Peyer's patch (tissue), 4 donors: Measurements from ENCODE around the gene TUBGCP4. TPM values are rescaled to one million over a fixed set of nuclear protein-coding genes. Genes with fewer than 3 reads are reported as not detected.
"Not testable (repeated sequence)": the region's sequence is repeated elsewhere in the genome, so short reads cannot be mapped to it uniquely, and the experiment has no call there.

Experiments used
- DNase-seq, 3 donors: peaks; one replicate each; pipeline ENCODE4 v3.0.0-alpha.2; 2017 to 2019
- H3K27ac ChIP-seq, 4 donors: fragments of 200-600 bp; sonication (generic); one replicate each; pipeline ENCODE4 v1.5.1; 2016 to 2019
- H3K27me3 ChIP-seq, 2 donors: fragments of 200-600 bp; sonication (generic); one replicate each; pipeline ENCODE4 v1.5.1; 2019
- H3K36me3 ChIP-seq, 3 donors: fragments of 200-600 bp; sonication (generic); one replicate each; pipeline ENCODE4 v1.5.1; 2016 to 2019
- H3K4me1 ChIP-seq, 4 donors: fragments of 200-600 bp; sonication (generic); one replicate each; pipeline ENCODE4 v1.5.1; 2016 to 2019
- H3K4me3 ChIP-seq, 4 donors: fragments of 200-600 bp; sonication (generic); 1 replicate in 3 of 4; 2 replicates in 1 of 4; pipeline ENCODE4 v1.5.1; 2016 to 2019; ENCODE audit warnings: mild to moderate bottlenecking in 1 of 4
- H3K9me3 ChIP-seq, 4 donors: fragments of 200-600 bp; sonication (generic); one replicate each; pipeline ENCODE4 v1.5.1; 2016 to 2019; ENCODE audit warnings: mild to moderate bottlenecking in 1 of 4
- CTCF ChIP-seq, 6 experiments: fragments of 450-650 bp in 4 of 6; fragments of 200-600 bp in 2 of 6; sonication (generic) in 1 of 6; IDR thresholded peaks; one replicate each; pipeline ENCODE4 v1.5.1; 2017 to 2019; ENCODE audit warnings: antibody characterized with exemption in 6 of 6, mild to moderate bottlenecking in 3 of 6, moderate library complexity in 1 of 6
- POLR2A ChIP-seq, 2 donors: fragments of 450-650 bp; IDR thresholded peaks; one replicate each; pipeline ENCODE4 v1.5.1; 2017; ENCODE audit warnings: antibody characterized with exemption in 2 of 2, mild to moderate bottlenecking in 2 of 2, moderate library complexity in 2 of 2
- total RNA-seq, 4 donors: library from RNA; depleted of rRNA; stranded (reverse); fragments of >200 nt; gene quantifications; one replicate each; pipeline ENCODE4 v1.1.0, GENCODE V29; 2016

The TUBGCP4 gene
- total RNA-seq, 4 donors from 2014 or later, result 16.3 to 30.0 (median 23.4) TPM

DNA sequence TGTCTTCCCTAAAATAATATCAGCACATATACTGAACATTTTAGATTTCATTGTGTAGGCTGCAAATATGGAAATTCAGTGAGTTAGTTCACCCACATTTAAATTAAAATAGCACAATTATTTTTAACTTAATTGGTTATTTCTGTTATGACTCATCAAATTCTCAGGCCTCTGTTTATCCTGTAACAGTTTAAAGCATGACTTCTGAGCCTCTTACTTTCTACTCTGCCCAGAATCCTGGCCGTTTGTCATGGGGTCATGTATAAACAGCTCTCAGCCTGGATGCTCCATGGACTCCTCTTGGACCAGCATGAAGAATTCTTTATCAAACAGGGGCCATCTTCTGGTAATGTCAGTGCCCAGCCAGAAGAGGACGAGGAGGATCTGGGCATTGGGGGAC is 12.2 kb downstream of the TUBGCP4 start:
- Histone ChIP-seq H3K9me3 (no peaks in the 10 kb centered on the region), H3K4me3 (no peak overlapping the region), H3K27me3 (no peaks in the 10 kb centered on the region), H3K36me3 (peaks cover 0 to 76% (median 4%) of the 10 kb centered on the region in 3 donors), H3K4me1 (no peaks in the 10 kb centered on the region), H3K27ac (no peak overlapping the region)
- DNase-seq, result no peak
- TF ChIP-seq POLR2A (IDR thresholded peaks at IDR 0.05) (no peak), CTCF (IDR thresholded peaks at IDR 0.05) (no peak)

- DNase-seq, result no peak
- no peaks in the 10 kb centered on the region for H3K27me3 ChIP-seq
- no peaks in the 10 kb centered on the region for H3K4me1 ChIP-seq
- peaks cover 0 to 46% (median 0%) of the 10 kb centered on the region in 3 donors for H3K36me3 ChIP-seq
- H3K4me3 ChIP-seq, result no peak overlapping the region
- H3K9me3 ChIP-seq, result no peaks in the 10 kb centered on the region
- H3K27ac ChIP-seq, result no peak overlapping the region
- TF ChIP-seq CTCF (IDR thresholded peaks at IDR 0.05) (no peak), POLR2A (IDR thresholded peaks at IDR 0.05) (no peak)
Measured at GRCh38 chr15:43390723-43391122, 19.8 kb downstream of the TUBGCP4 start.

- H3K27me3 ChIP-seq, result not testable (repeated sequence)
- H3K36me3 ChIP-seq, result peaks cover 0 to 49% (median 0%) of the 10 kb centered on the region in 3 donors
Measured at GRCh38 chr15:43393592-43393991, 22.7 kb downstream of the TUBGCP4 start.

GRCh38 chr15:43402255-43402654 is 31.4 kb downstream of the TUBGCP4 start:
- peaks cover 0 to 92% (median 0%) of the 10 kb centered on the region in 3 donors for H3K36me3 ChIP-seq
- no peak for TF ChIP-seq POLR2A (IDR thresholded peaks at IDR 0.05)
- TF ChIP-seq CTCF (IDR thresholded peaks at IDR 0.05), result no peak

More at GRCh38 chr15:43393592-43393991, 22.7 kb downstream of the TUBGCP4 start:
- H3K9me3 ChIP-seq, H3K27ac ChIP-seq, H3K4me3 ChIP-seq, DNase-seq, H3K4me1 ChIP-seq: not testable (repeated sequence)

GRCh38 chr15:43403616-43404015 is 32.7 kb downstream of the TUBGCP4 start:
- Histone ChIP-seq H3K9me3 (no peaks in the 10 kb centered on the region), H3K36me3 (peaks cover 0 to 93% (median 0%) of the 10 kb centered on the region in 3 donors)
- DNase-seq, result no peak

More at GRCh38 chr15:43402255-43402654, 31.4 kb downstream of the TUBGCP4 start:
- no peaks in the 10 kb centered on the region for H3K9me3 ChIP-seq
- H3K4me1 ChIP-seq, result no peaks in the 10 kb centered on the region
- H3K4me3 ChIP-seq, result no peak overlapping the region
- DNase-seq, result no peak
- H3K27me3 ChIP-seq, result no peaks in the 10 kb centered on the region
- H3K27ac ChIP-seq, result no peak overlapping the region

GRCh38 chr15:43404130-43404529 is 33.2 kb downstream of the TUBGCP4 start:
- no peak overlapping the region for H3K27ac ChIP-seq
- no peak overlapping the region for H3K4me3 ChIP-seq
- no peaks in the 10 kb centered on the region for H3K9me3 ChIP-seq
- no peaks in the 10 kb centered on the region for H3K4me1 ChIP-seq
- H3K36me3 ChIP-seq, result peaks cover 0 to 93% (median 0%) of the 10 kb centered on the region in 3 donors
- DNase-seq, result no peak
- TF ChIP-seq CTCF (IDR thresholded peaks at IDR 0.05) (no peak), POLR2A (IDR thresholded peaks at IDR 0.05) (no peak)
- H3K27me3 ChIP-seq, result no peaks in the 10 kb centered on the region

More at GRCh38 chr15:43403616-43404015, 32.7 kb downstream of the TUBGCP4 start:
- Histone ChIP-seq H3K27ac (no peak overlapping the region), H3K4me3 (no peak overlapping the region), H3K4me1 (no peaks in the 10 kb centered on the region), H3K27me3 (no peaks in the 10 kb centered on the region)
- no peak for TF ChIP-seq CTCF (IDR thresholded peaks at IDR 0.05)
- TF ChIP-seq POLR2A (IDR thresholded peaks at IDR 0.05), result no peak
